GM23338 (cell line): ENCODE measurements around the gene ST3GAL4. TPM values are rescaled to one million over a fixed set of nuclear protein-coding genes. Genes with fewer than 3 reads are reported as not detected.

Source experiments
- ATAC-seq: fragments of 200-7000 bp; cut with Tn5 transposase; 3 replicates; pipeline ENCODE4 v1.9.1; 2020
- DNase-seq: peaks from one replicate; pipeline ENCODE4 v3.0.0-alpha.2; 2015; ENCODE audit warnings: low spot score
- H2AFZ ChIP-seq: fragments of 200-600 bp; sonication (generic); 2 replicates; pipeline ENCODE4 v1.8.0; 2016; ENCODE audit warnings: antibody characterized with exemption, mild to moderate bottlenecking, moderate library complexity
- H3F3A ChIP-seq: fragments of 200-600 bp; sonication (generic); replicated peaks from 2 replicates; pipeline ENCODE4 v1.8.0; 2017; ENCODE audit warnings: antibody characterized with exemption, mixed run types, low read depth
- H3K27ac ChIP-seq: fragments of 200-600 bp; sonication (generic); 2 replicates; pipeline ENCODE4 v1.6.1; 2016; ENCODE audit warnings: low read depth
- H3K27me3 ChIP-seq: fragments of 200-600 bp; sonication (generic); 2 replicates; pipeline ENCODE4 v1.8.0; 2016; ENCODE audit warnings: mild to moderate bottlenecking, mixed run types, moderate library complexity; ENCODE audit not compliant: insufficient read depth
- H3K36me3 ChIP-seq: fragments of 200-600 bp; sonication (generic); 2 replicates; pipeline ENCODE4 v1.8.0; 2016; ENCODE audit warnings: mild to moderate bottlenecking; ENCODE audit not compliant: insufficient read depth
- H3K4me1 ChIP-seq: fragments of 200-600 bp; sonication (generic); 2 replicates; pipeline ENCODE4 v1.8.0; 2016; ENCODE audit warnings: mild to moderate bottlenecking, moderate library complexity; ENCODE audit not compliant: insufficient read depth
- H3K4me2 ChIP-seq: fragments of 200-600 bp; sonication (generic); 2 replicates; pipeline ENCODE4 v1.7.1; 2017; ENCODE audit warnings: mixed run types
- H3K4me3 ChIP-seq: fragments of 200-600 bp; sonication (generic); 2 replicates; pipeline ENCODE4 v1.6.1; 2016; ENCODE audit warnings: mixed run types
- H3K79me2 ChIP-seq: fragments of 200-600 bp; sonication (generic); replicated peaks from 2 replicates; pipeline ENCODE4 v1.8.0; 2017; ENCODE audit warnings: mild to moderate bottlenecking; ENCODE audit not compliant: insufficient read depth
- H3K9me2 ChIP-seq: fragments of 200-600 bp; sonication (generic); 2 replicates; pipeline ENCODE4 v1.8.0; 2017; ENCODE audit not compliant: insufficient read depth
- H4K20me1 ChIP-seq: fragments of 200-600 bp; sonication (generic); replicated peaks from 2 replicates; pipeline ENCODE4 v1.8.0; 2017; ENCODE audit warnings: mild to moderate bottlenecking; ENCODE audit not compliant: insufficient read depth
- H3K27ac Mint-ChIP-seq: 2 replicates; pipeline ENCODE4 v1.8.0; 2020; ENCODE audit warnings: inconsistent platforms, mild to moderate bottlenecking, moderate library complexity, mixed read lengths
- H3K27me3 Mint-ChIP-seq: 3 replicates; pipeline ENCODE4 v1.8.0; 2022; ENCODE audit warnings: low read depth, mild to moderate bottlenecking, moderate library complexity, mixed read lengths, inconsistent platforms; ENCODE audit not compliant: insufficient read depth, poor library complexity
- H3K36me3 Mint-ChIP-seq: 3 replicates; pipeline ENCODE4 v1.8.0; 2021; ENCODE audit warnings: low read depth, mild to moderate bottlenecking, inconsistent platforms, moderate library complexity, mixed read lengths
- H3K4me1 Mint-ChIP-seq: 3 replicates; pipeline ENCODE4 v1.8.0; 2020; ENCODE audit warnings: mild to moderate bottlenecking, inconsistent platforms, mixed read lengths
- H3K4me3 Mint-ChIP-seq: 3 replicates; pipeline ENCODE4 v1.8.0; 2021; ENCODE audit warnings: moderate library complexity, mild to moderate bottlenecking, inconsistent platforms, mixed read lengths
- H3K9me3 Mint-ChIP-seq: 3 replicates; pipeline ENCODE4 v1.8.0; 2020; ENCODE audit warnings: moderate library complexity, mild to moderate bottlenecking, inconsistent platforms, mixed read lengths
- CREB1 ChIP-seq: fragments of 250-450 bp; sonication (Bioruptor Pico); IDR thresholded peaks from 2 replicates; pipeline ENCODE4 v1.5.0; 2020; ENCODE audit warnings: low read depth, mild to moderate bottlenecking, moderate library complexity
- CTCF ChIP-seq, 2 experiments: fragments of 200-600 bp in 1 of 2; sonication (generic) in 1 of 2; conservative IDR thresholded peaks; 2 replicates each; pipeline versions ENCODE4 v1.5.1 to v1.6.1; 2016 to 2017; ENCODE audit warnings: antibody characterized with exemption in 2 of 2, low read depth in 2 of 2, mild to moderate bottlenecking in 2 of 2, moderate library complexity in 1 of 2
- JUNB ChIP-seq: IDR thresholded peaks from one replicate; pipeline ENCODE4 v1.6.1; 2016; ENCODE audit warnings: antibody characterized with exemption; ENCODE audit not compliant: unreplicated experiment
- NANOG ChIP-seq: IDR thresholded peaks from 2 replicates; pipeline ENCODE4 v1.6.1; 2016; ENCODE audit warnings: antibody characterized with exemption, borderline replicate concordance
- POLR2AphosphoS5 ChIP-seq: IDR thresholded peaks from 2 replicates; pipeline ENCODE4 v1.6.1; 2016; ENCODE audit warnings: antibody characterized with exemption, low read depth
- REST ChIP-seq: IDR thresholded peaks from one replicate; pipeline ENCODE4 v1.6.1; 2018; ENCODE audit warnings: antibody characterized with exemption; ENCODE audit not compliant: unreplicated experiment
- STAT1 ChIP-seq: IDR thresholded peaks from one replicate; pipeline ENCODE4 v1.6.1; 2016; ENCODE audit warnings: antibody characterized with exemption; ENCODE audit not compliant: unreplicated experiment
- ZNF114 ChIP-seq: fragments of 250-450 bp; sonication (Bioruptor Pico); IDR thresholded peaks from 2 replicates; pipeline ENCODE4 v1.5.0; 2020; ENCODE audit warnings: mild to moderate bottlenecking, moderate library complexity
- polyA plus RNA-seq: library from polyadenylated mRNA; unstranded; fragments of >200 nt; fragmentation: Nextera tagmentation; extraction: Ambion mirVana; gene quantifications from 2 replicates; pipeline ENCODE4 v1.2.1, GENCODE V29; 2016
- total RNA-seq: library from RNA; depleted of rRNA; stranded (reverse); fragments of >200 nt; shearing (Covaris generic); gene quantifications from 2 replicates; pipeline ENCODE4 v1.2.3, GENCODE V29; 2014
- TF ChIP-seq, protein P1 (sequence below): fragments of 250-450 bp; sonication (Bioruptor Pico); IDR thresholded peaks from 2 replicates; pipeline ENCODE4 v1.5.0; 2020; ENCODE audit warnings: mild to moderate bottlenecking, moderate library complexity

ST3GAL4 gene
- total and polyA plus RNA-seq, 2 experiments from 2014 or later, result 10.1 to 28.0 TPM

DNA sequence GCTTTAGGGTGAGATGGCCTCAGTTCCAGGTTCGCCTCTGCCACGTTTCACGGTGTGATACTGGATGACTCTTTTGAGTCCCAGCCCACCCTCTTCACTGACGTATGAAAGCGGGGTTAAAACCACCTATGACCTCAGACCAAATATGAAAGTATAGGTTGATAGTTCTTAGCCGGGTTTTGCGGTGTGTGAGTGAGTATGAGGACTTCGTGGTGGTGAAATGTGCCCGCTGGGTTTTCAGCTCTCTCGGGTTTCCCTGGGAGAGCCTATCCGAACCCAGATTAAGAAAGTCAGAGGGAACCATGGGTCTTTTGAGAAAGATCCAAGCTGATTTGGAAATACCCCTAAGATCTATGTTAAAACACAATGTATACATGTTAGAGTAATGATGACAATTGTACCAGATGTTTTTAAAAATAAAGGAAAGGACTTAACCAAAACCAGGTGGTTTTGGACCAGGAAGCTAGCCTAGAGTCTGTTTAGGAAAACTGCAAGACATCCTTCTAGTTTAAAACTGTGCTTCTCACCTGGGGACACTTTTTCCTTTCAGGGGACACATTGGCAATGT, 25.8 kb upstream of the ST3GAL4 start (continued):
- no peak for TF ChIP-seq CTCF (conservative IDR thresholded peaks at IDR 0.05; ENCODE audit: low read depth in 2 of 2)
- TF ChIP-seq NANOG, result no peak
- TF ChIP-seq CREB1, result no peak
- TF ChIP-seq, protein P1, sequence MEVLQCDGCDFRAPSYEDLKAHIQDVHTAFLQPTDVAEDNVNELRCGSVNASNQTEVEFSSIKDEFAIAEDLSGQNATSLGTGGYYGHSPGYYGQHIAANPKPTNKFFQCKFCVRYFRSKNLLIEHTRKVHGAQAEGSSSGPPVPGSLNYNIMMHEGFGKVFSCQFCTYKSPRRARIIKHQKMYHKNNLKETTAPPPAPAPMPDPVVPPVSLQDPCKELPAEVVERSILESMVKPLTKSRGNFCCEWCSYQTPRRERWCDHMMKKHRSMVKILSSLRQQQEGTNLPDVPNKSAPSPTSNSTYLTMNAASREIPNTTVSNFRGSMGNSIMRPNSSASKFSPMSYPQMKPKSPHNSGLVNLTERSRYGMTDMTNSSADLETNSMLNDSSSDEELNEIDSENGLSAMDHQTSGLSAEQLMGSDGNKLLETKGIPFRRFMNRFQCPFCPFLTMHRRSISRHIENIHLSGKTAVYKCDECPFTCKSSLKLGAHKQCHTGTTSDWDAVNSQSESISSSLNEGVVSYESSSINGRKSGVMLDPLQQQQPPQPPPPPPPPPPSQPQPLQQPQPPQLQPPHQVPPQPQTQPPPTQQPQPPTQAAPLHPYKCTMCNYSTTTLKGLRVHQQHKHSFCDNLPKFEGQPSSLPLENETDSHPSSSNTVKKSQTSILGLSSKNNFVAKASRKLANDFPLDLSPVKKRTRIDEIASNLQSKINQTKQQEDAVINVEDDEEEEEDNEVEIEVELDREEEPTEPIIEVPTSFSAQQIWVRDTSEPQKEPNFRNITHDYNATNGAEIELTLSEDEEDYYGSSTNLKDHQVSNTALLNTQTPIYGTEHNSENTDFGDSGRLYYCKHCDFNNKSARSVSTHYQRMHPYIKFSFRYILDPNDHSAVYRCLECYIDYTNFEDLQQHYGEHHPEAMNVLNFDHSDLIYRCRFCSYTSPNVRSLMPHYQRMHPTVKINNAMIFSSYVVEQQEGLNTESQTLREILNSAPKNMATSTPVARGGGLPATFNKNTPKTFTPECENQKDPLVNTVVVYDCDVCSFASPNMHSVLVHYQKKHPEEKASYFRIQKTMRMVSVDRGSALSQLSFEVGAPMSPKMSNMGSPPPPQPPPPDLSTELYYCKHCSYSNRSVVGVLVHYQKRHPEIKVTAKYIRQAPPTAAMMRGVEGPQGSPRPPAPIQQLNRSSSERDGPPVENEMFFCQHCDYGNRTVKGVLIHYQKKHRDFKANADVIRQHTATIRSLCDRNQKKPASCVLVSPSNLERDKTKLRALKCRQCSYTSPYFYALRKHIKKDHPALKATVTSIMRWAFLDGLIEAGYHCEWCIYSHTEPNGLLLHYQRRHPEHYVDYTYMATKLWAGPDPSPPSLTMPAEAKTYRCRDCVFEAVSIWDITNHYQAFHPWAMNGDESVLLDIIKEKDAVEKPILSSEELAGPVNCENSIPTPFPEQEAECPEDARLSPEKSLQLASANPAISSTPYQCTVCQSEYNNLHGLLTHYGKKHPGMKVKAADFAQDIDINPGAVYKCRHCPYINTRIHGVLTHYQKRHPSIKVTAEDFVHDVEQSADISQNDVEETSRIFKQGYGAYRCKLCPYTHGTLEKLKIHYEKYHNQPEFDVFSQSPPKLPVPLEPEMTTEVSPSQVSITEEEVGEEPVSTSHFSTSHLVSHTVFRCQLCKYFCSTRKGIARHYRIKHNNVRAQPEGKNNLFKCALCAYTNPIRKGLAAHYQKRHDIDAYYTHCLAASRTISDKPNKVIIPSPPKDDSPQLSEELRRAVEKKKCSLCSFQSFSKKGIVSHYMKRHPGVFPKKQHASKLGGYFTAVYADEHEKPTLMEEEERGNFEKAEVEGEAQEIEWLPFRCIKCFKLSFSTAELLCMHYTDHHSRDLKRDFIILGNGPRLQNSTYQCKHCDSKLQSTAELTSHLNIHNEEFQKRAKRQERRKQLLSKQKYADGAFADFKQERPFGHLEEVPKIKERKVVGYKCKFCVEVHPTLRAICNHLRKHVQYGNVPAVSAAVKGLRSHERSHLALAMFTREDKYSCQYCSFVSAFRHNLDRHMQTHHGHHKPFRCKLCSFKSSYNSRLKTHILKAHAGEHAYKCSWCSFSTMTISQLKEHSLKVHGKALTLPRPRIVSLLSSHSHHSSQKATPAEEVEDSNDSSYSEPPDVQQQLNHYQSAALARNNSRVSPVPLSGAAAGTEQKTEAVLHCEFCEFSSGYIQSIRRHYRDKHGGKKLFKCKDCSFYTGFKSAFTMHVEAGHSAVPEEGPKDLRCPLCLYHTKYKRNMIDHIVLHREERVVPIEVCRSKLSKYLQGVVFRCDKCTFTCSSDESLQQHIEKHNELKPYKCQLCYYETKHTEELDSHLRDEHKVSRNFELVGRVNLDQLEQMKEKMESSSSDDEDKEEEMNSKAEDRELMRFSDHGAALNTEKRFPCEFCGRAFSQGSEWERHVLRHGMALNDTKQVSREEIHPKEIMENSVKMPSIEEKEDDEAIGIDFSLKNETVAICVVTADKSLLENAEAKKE (CRISPR knock-in tag), result no peak
- TF ChIP-seq JUNB, result no peak

- Histone ChIP-seq H3K4me1 (peaks cover 3% of the 10 kb centered on the region), H3K4me3 (no peak overlapping the region), H2AFZ (no peak overlapping the region), H3K36me3 (no peaks in the 10 kb centered on the region), H3K27me3 (no peaks in the 10 kb centered on the region), H3F3A (no peaks in the 10 kb centered on the region), H3K9me2 (no peaks in the 10 kb centered on the region), H4K20me1 (no peaks in the 10 kb centered on the region), H3K79me2 (no peaks in the 10 kb centered on the region), H3K4me2 (no peak overlapping the region), H3K27ac (no peak overlapping the region)
- no peak for DNase-seq
- H3K27me3 Mint-ChIP-seq, result peaks cover 2% of the 10 kb centered on the region
- H3K4me3 Mint-ChIP-seq, result no peak overlapping the region
- no peak overlapping the region for H3K27ac Mint-ChIP-seq
- ATAC-seq, result no peak
- no peaks in the 10 kb centered on the region for H3K9me3 Mint-ChIP-seq
- peaks cover 27% of the 10 kb centered on the region for H3K4me1 Mint-ChIP-seq
- peaks cover 9% of the 10 kb centered on the region; the same call in 2 of the 3 replicates for H3K36me3 Mint-ChIP-seq
- no peak for TF ChIP-seq REST
- TF ChIP-seq ZNF114 (CRISPR knock-in tag), result no peak
- no peak for TF ChIP-seq CREB1
- TF ChIP-seq POLR2AphosphoS5, result no peak
- no peak for TF ChIP-seq STAT1
- no peak for TF ChIP-seq CTCF (conservative IDR thresholded peaks at IDR 0.05; ENCODE audit: low read depth in 2 of 2)
These were observed 24.2 kb upstream of the ST3GAL4 start for GRCh38 chr11:126331286-126331685.
